ENCODE results near the gene ANXA6.

ANXA6 gene

GRCh38 chr5:151080613-151081430 is 76.8 kb downstream of the ANXA6 start, which contains the start of gene TNIP1:
Gene TNIP1 (minus strand): TSS chr5:151081034. CDS start chr5:151065095, 15,939 bp downstream.
- Histone ChIP-seq H3K9me3 (ENCODE audit: control insufficient read depth in 5 of 5, low read length in 5 of 5) (no peaks in the 10 kb centered on the region), H3K4me3 (ENCODE audit: low read depth in 1 of 5, low read length in 5 of 5) (peak within 1 kb of the TSS; percentile 82 to 88 (median 87)), H3K36me3 (ENCODE audit: control insufficient read depth in 5 of 5, insufficient read depth in 5 of 5, low read length in 5 of 5) (peaks cover 0 to 19% (median 6%) of the 10 kb centered on the region in 5 donors), H3K9ac (ENCODE audit: low read length in 5 of 5) (peak within 1 kb of the TSS; percentile 95 to 99 (median 97)), H3K27me3 (ENCODE audit: control insufficient read depth in 5 of 5, insufficient read depth in 4 of 5, low read length in 5 of 5) (peaks cover 0 to 2% (median 0%) of the 10 kb centered on the region in 5 donors), H3K4me1 (ENCODE audit: control insufficient read depth in 5 of 5, insufficient read depth in 5 of 5, low read length in 5 of 5) (peaks cover 30 to 81% (median 71%) of the 10 kb centered on the region in 5 donors), H3K27ac (ENCODE audit: low read depth, low read length) (peak within 1 kb of the TSS; percentile 100)

GRCh38 chr5:151079838-151080612 is 77.6 kb downstream of the ANXA6 start:
- Histone ChIP-seq H3K4me1 (ENCODE audit: control insufficient read depth in 5 of 5, insufficient read depth in 5 of 5, low read length in 5 of 5) (peaks cover 27 to 79% (median 71%) of the 10 kb centered on the region in 5 donors), H3K4me3 (ENCODE audit: low read depth in 1 of 5, low read length in 5 of 5) (peak overlapping the region; percentile 82 to 88 (median 86)), H3K9ac (ENCODE audit: low read length in 5 of 5) (peak overlapping the region; percentile 73 to 99 (median 95))

GRCh38 chr5:151078490-151079262 is 78.9 kb downstream of the ANXA6 start:
- Histone ChIP-seq H3K27ac (ENCODE audit: low read depth, low read length) (peak overlapping the region; percentile 100), H3K4me1 (ENCODE audit: control insufficient read depth in 5 of 5, insufficient read depth in 5 of 5, low read length in 5 of 5) (peaks cover 27 to 73% (median 66%) of the 10 kb centered on the region in 5 donors), H3K9ac (ENCODE audit: low read length in 5 of 5) (peak overlapping the region in 4 of 5 donors; percentile 30 to 99 (median 38)), H3K36me3 (ENCODE audit: control insufficient read depth in 5 of 5, insufficient read depth in 5 of 5, low read length in 5 of 5) (peaks cover 0 to 25% (median 6%) of the 10 kb centered on the region in 5 donors), H3K9me3 (ENCODE audit: control insufficient read depth in 5 of 5, low read length in 5 of 5) (no peaks in the 10 kb centered on the region), H3K27me3 (ENCODE audit: control insufficient read depth in 5 of 5, insufficient read depth in 4 of 5, low read length in 5 of 5) (peaks cover 0 to 2% (median 0%) of the 10 kb centered on the region in 5 donors), H3K4me3 (ENCODE audit: low read depth in 1 of 5, low read length in 5 of 5) (peak overlapping the region in 4 of 5 donors; percentile 36 to 86 (median 64))

More at GRCh38 chr5:151079838-151080612, 77.6 kb downstream of the ANXA6 start:
- Histone ChIP-seq H3K9me3 (ENCODE audit: control insufficient read depth in 5 of 5, low read length in 5 of 5) (no peaks in the 10 kb centered on the region), H3K36me3 (ENCODE audit: control insufficient read depth in 5 of 5, insufficient read depth in 5 of 5, low read length in 5 of 5) (peaks cover 0 to 25% (median 6%) of the 10 kb centered on the region in 5 donors), H3K27me3 (ENCODE audit: control insufficient read depth in 5 of 5, insufficient read depth in 4 of 5, low read length in 5 of 5) (peaks cover 0 to 2% (median 0%) of the 10 kb centered on the region in 5 donors), H3K27ac (ENCODE audit: low read depth, low read length) (peak overlapping the region; percentile 100)

GRCh38 chr5:151077967-151078366 is 79.6 kb downstream of the ANXA6 start:
- Histone ChIP-seq H3K36me3 (ENCODE audit: control insufficient read depth in 5 of 5, insufficient read depth in 5 of 5, low read length in 5 of 5) (peaks cover 0 to 28% (median 6%) of the 10 kb centered on the region in 5 donors), H3K9me3 (ENCODE audit: control insufficient read depth in 5 of 5, low read length in 5 of 5) (no peaks in the 10 kb centered on the region), H3K27me3 (ENCODE audit: control insufficient read depth in 5 of 5, insufficient read depth in 4 of 5, low read length in 5 of 5) (peaks cover 0 to 2% (median 0%) of the 10 kb centered on the region in 5 donors), H3K4me1 (ENCODE audit: control insufficient read depth in 5 of 5, insufficient read depth in 5 of 5, low read length in 5 of 5) (peaks cover 27 to 70% (median 66%) of the 10 kb centered on the region in 5 donors), H3K4me3 (ENCODE audit: low read depth in 1 of 5, low read length in 5 of 5) (peak overlapping the region in 1 of 5 donors; percentile 42), H3K9ac (ENCODE audit: low read length in 5 of 5) (peak overlapping the region in 1 of 5 donors; percentile 99), H3K27ac (ENCODE audit: low read depth, low read length) (peak overlapping the region; percentile 100)

- Histone ChIP-seq H3K27me3 (ENCODE audit: control insufficient read depth in 5 of 5, insufficient read depth in 4 of 5, low read length in 5 of 5) (peaks cover 0 to 2% (median 0%) of the 10 kb centered on the region in 5 donors), H3K9me3 (ENCODE audit: control insufficient read depth in 5 of 5, low read length in 5 of 5) (no peaks in the 10 kb centered on the region), H3K27ac (ENCODE audit: low read depth, low read length) (peak overlapping the region; percentile 100), H3K4me3 (ENCODE audit: low read depth in 1 of 5, low read length in 5 of 5) (no peak overlapping the region), H3K4me1 (ENCODE audit: control insufficient read depth in 5 of 5, insufficient read depth in 5 of 5, low read length in 5 of 5) (peaks cover 23 to 65% (median 64%) of the 10 kb centered on the region in 5 donors), H3K9ac (ENCODE audit: low read length in 5 of 5) (no peak overlapping the region), H3K36me3 (ENCODE audit: control insufficient read depth in 5 of 5, insufficient read depth in 5 of 5, low read length in 5 of 5) (peaks cover 0 to 28% (median 6%) of the 10 kb centered on the region in 5 donors)
Measured at GRCh38 chr5:151077419-151077818, 80.2 kb downstream of the ANXA6 start.

GRCh38 chr5:151076616-151077015 is 81.0 kb downstream of the ANXA6 start:
- no peaks in the 10 kb centered on the region for H3K9me3 ChIP-seq (ENCODE audit: control insufficient read depth in 5 of 5, low read length in 5 of 5)
- peak overlapping the region in 1 of 5 donors; percentile 22 for H3K4me3 ChIP-seq (ENCODE audit: low read depth in 1 of 5, low read length in 5 of 5)
- H3K36me3 ChIP-seq (ENCODE audit: control insufficient read depth in 5 of 5, insufficient read depth in 5 of 5, low read length in 5 of 5) = peaks cover 0 to 32% (median 9%) of the 10 kb centered on the region in 5 donors
- peak overlapping the region; percentile 100 for H3K27ac ChIP-seq (ENCODE audit: low read depth, low read length)
- peak overlapping the region in 2 of 5 donors; percentile 16 to 52 for H3K9ac ChIP-seq (ENCODE audit: low read length in 5 of 5)
- peaks cover 0 to 2% (median 0%) of the 10 kb centered on the region in 5 donors for H3K27me3 ChIP-seq (ENCODE audit: control insufficient read depth in 5 of 5, insufficient read depth in 4 of 5, low read length in 5 of 5)
- H3K4me1 ChIP-seq (ENCODE audit: control insufficient read depth in 5 of 5, insufficient read depth in 5 of 5, low read length in 5 of 5) = peaks cover 17 to 65% (median 64%) of the 10 kb centered on the region in 5 donors

- peaks cover 17 to 65% (median 63%) of the 10 kb centered on the region in 5 donors for H3K4me1 ChIP-seq (ENCODE audit: control insufficient read depth in 5 of 5, insufficient read depth in 5 of 5, low read length in 5 of 5)
- H3K9me3 ChIP-seq (ENCODE audit: control insufficient read depth in 5 of 5, low read length in 5 of 5) = no peaks in the 10 kb centered on the region
- H3K4me3 ChIP-seq (ENCODE audit: low read depth in 1 of 5, low read length in 5 of 5) = peak overlapping the region in 1 of 5 donors; percentile 22
- peaks cover 0 to 2% (median 0%) of the 10 kb centered on the region in 5 donors for H3K27me3 ChIP-seq (ENCODE audit: control insufficient read depth in 5 of 5, insufficient read depth in 4 of 5, low read length in 5 of 5)
- H3K27ac ChIP-seq (ENCODE audit: low read depth, low read length) = peak overlapping the region; percentile 100
- peak overlapping the region; percentile 2 to 90 (median 46) for H3K9ac ChIP-seq (ENCODE audit: low read length in 5 of 5)
- peaks cover 0 to 38% (median 11%) of the 10 kb centered on the region in 5 donors for H3K36me3 ChIP-seq (ENCODE audit: control insufficient read depth in 5 of 5, insufficient read depth in 5 of 5, low read length in 5 of 5)
Measured at GRCh38 chr5:151075698-151076331, 81.8 kb downstream of the ANXA6 start.

- peaks cover 11 to 70% (median 65%) of the 10 kb centered on the region in 5 donors for H3K4me1 ChIP-seq (ENCODE audit: control insufficient read depth in 5 of 5, insufficient read depth in 5 of 5, low read length in 5 of 5)
- no peak overlapping the region for H3K4me3 ChIP-seq (ENCODE audit: low read depth in 1 of 5, low read length in 5 of 5)
- peaks cover 0 to 48% (median 14%) of the 10 kb centered on the region in 5 donors for H3K36me3 ChIP-seq (ENCODE audit: control insufficient read depth in 5 of 5, insufficient read depth in 5 of 5, low read length in 5 of 5)
- peak overlapping the region in 2 of 5 donors; percentile 17 to 29 for H3K9ac ChIP-seq (ENCODE audit: low read length in 5 of 5)
- H3K27ac ChIP-seq (ENCODE audit: low read depth, low read length) = peak overlapping the region; percentile 46
- H3K27me3 ChIP-seq (ENCODE audit: control insufficient read depth in 5 of 5, insufficient read depth in 4 of 5, low read length in 5 of 5) = peaks cover 0 to 2% (median 0%) of the 10 kb centered on the region in 5 donors
- H3K9me3 ChIP-seq (ENCODE audit: control insufficient read depth in 5 of 5, low read length in 5 of 5) = no peaks in the 10 kb centered on the region
Measured at GRCh38 chr5:151074557-151074956, 83.0 kb downstream of the ANXA6 start.
